ENCODE measurements around the gene PRPSAP1. TPM values are rescaled to one million over a fixed set of nuclear protein-coding genes. Genes with fewer than 3 reads are reported as not detected.
"Not testable (repeated sequence)": the region's sequence is repeated elsewhere in the genome, so short reads cannot be mapped to it uniquely, and the experiment has no call there.

PRPSAP1 gene
- polyA plus RNA-seq, 1 donor from 2014 or later: 62.0 TPM

- Mint-ChIP-seq H3K4me3 (peak overlapping the region; percentile 4 to 83 (median 36)), H3K9me3 (no peaks in the 10 kb centered on the region), H3K27me3 (no peaks in the 10 kb centered on the region), H3K27ac (no peak overlapping the region), H3K36me3 (no peaks in the 10 kb centered on the region), H3K4me1 (peaks cover 15 to 19% (median 16%) of the 10 kb centered on the region in 3 donors)
These were observed 3.2 kb upstream of the PRPSAP1 start for GRCh38 chr17:76356803-76357456.

- Mint-ChIP-seq H3K4me1 (peaks cover 15 to 23% (median 19%) of the 10 kb centered on the region in 3 donors), H3K27me3 (no peaks in the 10 kb centered on the region), H3K9me3 (no peaks in the 10 kb centered on the region), H3K36me3 (no peaks in the 10 kb centered on the region), H3K27ac (peak overlapping the region in 2 of 3 donors; percentile 80 to 90), H3K4me3 (peak overlapping the region; percentile 12 to 96 (median 80))
These were observed 1.1 kb upstream of the PRPSAP1 start for GRCh38 chr17:76354747-76355310.

GRCh38 chr17:76354317-76354729 lies 607 bp upstream of the PRPSAP1 start:
- H3K27ac Mint-ChIP-seq: peak overlapping the region; percentile 90 to 99 (median 95)
- no peaks in the 10 kb centered on the region for H3K36me3 Mint-ChIP-seq
- H3K27me3 Mint-ChIP-seq: no peaks in the 10 kb centered on the region
- no peaks in the 10 kb centered on the region for H3K9me3 Mint-ChIP-seq
- H3K4me1 Mint-ChIP-seq: peaks cover 15 to 23% (median 19%) of the 10 kb centered on the region in 3 donors
- H3K4me3 Mint-ChIP-seq: peak overlapping the region; percentile 96 to 98 (median 96)

GRCh38 chr17:76353004-76353598 lies 615 bp downstream of the PRPSAP1 start:
- H3K27ac Mint-ChIP-seq: peak overlapping the region; percentile 43 to 90 (median 78)
- no peaks in the 10 kb centered on the region for H3K9me3 Mint-ChIP-seq
- H3K36me3 Mint-ChIP-seq: no peaks in the 10 kb centered on the region
- peak overlapping the region; percentile 96 to 98 (median 97) for H3K4me3 Mint-ChIP-seq
- peaks cover 15 to 23% (median 19%) of the 10 kb centered on the region in 3 donors for H3K4me1 Mint-ChIP-seq
- H3K27me3 Mint-ChIP-seq: no peaks in the 10 kb centered on the region

GRCh38 chr17:76351526-76352071 lies 2.1 kb downstream of the PRPSAP1 start:
- H3K9me3 Mint-ChIP-seq: no peaks in the 10 kb centered on the region

GRCh38 chr17:76350463-76350862 lies 3.3 kb downstream of the PRPSAP1 start:
- Mint-ChIP-seq H3K27me3 (no peaks in the 10 kb centered on the region), H3K27ac (no peak overlapping the region), H3K36me3 (peaks cover 6% of the 10 kb centered on the region), H3K4me3 (peak overlapping the region in 1 of 4 donors; percentile 97), H3K9me3 (no peaks in the 10 kb centered on the region), H3K4me1 (peaks cover 10 to 15% (median 13%) of the 10 kb centered on the region in 3 donors)

More at GRCh38 chr17:76351526-76352071, 2.1 kb downstream of the PRPSAP1 start:
- H3K27me3 Mint-ChIP-seq: no peaks in the 10 kb centered on the region
- peaks cover 10 to 15% (median 13%) of the 10 kb centered on the region in 3 donors for H3K4me1 Mint-ChIP-seq
- no peaks in the 10 kb centered on the region for H3K36me3 Mint-ChIP-seq
- peak overlapping the region in 2 of 4 donors; percentile 49 to 97 for H3K4me3 Mint-ChIP-seq
- H3K27ac Mint-ChIP-seq: peak overlapping the region in 2 of 3 donors; percentile 45 to 58

GRCh38 chr17:76346936-76347335 lies 6.8 kb downstream of the PRPSAP1 start:
- H3K27ac Mint-ChIP-seq, H3K4me1 Mint-ChIP-seq, H3K36me3 Mint-ChIP-seq, H3K4me3 Mint-ChIP-seq, H3K9me3 Mint-ChIP-seq, H3K27me3 Mint-ChIP-seq: not testable (repeated sequence)

GRCh38 chr17:76345377-76345974 lies 8.2 kb downstream of the PRPSAP1 start:
- peak overlapping the region in 1 of 4 donors; percentile 41 for H3K4me3 Mint-ChIP-seq
- H3K9me3 Mint-ChIP-seq: no peaks in the 10 kb centered on the region
- peaks cover 10% of the 10 kb centered on the region for H3K36me3 Mint-ChIP-seq

GRCh38 chr17:76343106-76343505 lies 10.6 kb downstream of the PRPSAP1 start:
- Mint-ChIP-seq H3K36me3 (peaks cover 10% of the 10 kb centered on the region), H3K4me1 (peaks cover 0 to 9% (median 2%) of the 10 kb centered on the region in 3 donors), H3K27me3 (no peaks in the 10 kb centered on the region), H3K9me3 (no peaks in the 10 kb centered on the region), H3K27ac (no peak overlapping the region), H3K4me3 (no peak overlapping the region)

More at GRCh38 chr17:76345377-76345974, 8.2 kb downstream of the PRPSAP1 start:
- Mint-ChIP-seq H3K27me3 (no peaks in the 10 kb centered on the region), H3K4me1 (peaks cover 0 to 4% (median 0%) of the 10 kb centered on the region in 3 donors), H3K27ac (no peak overlapping the region)

- peaks cover 0 to 9% (median 2%) of the 10 kb centered on the region in 3 donors for H3K4me1 Mint-ChIP-seq
- H3K9me3 Mint-ChIP-seq: no peaks in the 10 kb centered on the region
- no peak overlapping the region for H3K4me3 Mint-ChIP-seq
- peaks cover 12% of the 10 kb centered on the region for H3K36me3 Mint-ChIP-seq
- no peaks in the 10 kb centered on the region for H3K27me3 Mint-ChIP-seq
- H3K27ac Mint-ChIP-seq: no peak overlapping the region
These were observed 12.4 kb downstream of the PRPSAP1 start for GRCh38 chr17:76341301-76341700.

- no peak overlapping the region for H3K27ac Mint-ChIP-seq
- H3K4me3 Mint-ChIP-seq: no peak overlapping the region
These were observed 16.3 kb downstream of the PRPSAP1 start for GRCh38 chr17:76337413-76337777.

GRCh38 chr17:76336756-76337412 lies 16.8 kb downstream of the PRPSAP1 start:
- H3K27me3 Mint-ChIP-seq: no peaks in the 10 kb centered on the region
- H3K36me3 Mint-ChIP-seq: peaks cover 2% of the 10 kb centered on the region

More at GRCh38 chr17:76337413-76337777, 16.3 kb downstream of the PRPSAP1 start:
- Mint-ChIP-seq H3K36me3 (peaks cover 2% of the 10 kb centered on the region), H3K4me1 (peaks cover 0 to 9% (median 6%) of the 10 kb centered on the region in 3 donors), H3K27me3 (no peaks in the 10 kb centered on the region), H3K9me3 (no peaks in the 10 kb centered on the region)

GRCh38 chr17:76335716-76336381 lies 17.9 kb downstream of the PRPSAP1 start:
- H3K27ac Mint-ChIP-seq: no peak overlapping the region
- no peak overlapping the region for H3K4me3 Mint-ChIP-seq
- peaks cover 0 to 11% (median 5%) of the 10 kb centered on the region in 3 donors for H3K4me1 Mint-ChIP-seq
- no peaks in the 10 kb centered on the region for H3K27me3 Mint-ChIP-seq
- peaks cover 2% of the 10 kb centered on the region for H3K36me3 Mint-ChIP-seq
- H3K9me3 Mint-ChIP-seq: no peaks in the 10 kb centered on the region

More at GRCh38 chr17:76336756-76337412, 16.8 kb downstream of the PRPSAP1 start:
- Mint-ChIP-seq H3K4me3 (no peak overlapping the region), H3K4me1 (peaks cover 0 to 7% (median 6%) of the 10 kb centered on the region in 3 donors), H3K27ac (no peak overlapping the region), H3K9me3 (no peaks in the 10 kb centered on the region)

All from IgD-negative memory B cell (primary cell).